ENCODE measurements around the gene TTF1. TPM values are rescaled to one million over a fixed set of nuclear protein-coding genes. Genes with fewer than 3 reads are reported as not detected.

Gene TTF1
- total and polyA plus RNA-seq, 9 donors: 10.1 to 15.3 (median 12.1) TPM

- Histone ChIP-seq H3K9me3 (no peaks in the 10 kb centered on the region), H3K36me3 (no peaks in the 10 kb centered on the region), H3K27ac (no peak overlapping the region), H3K4me3 (no peak overlapping the region), H3K4me1 (ENCODE audit: insufficient read depth) (no peaks in the 10 kb centered on the region), H3K27me3 (no peaks in the 10 kb centered on the region)
- TF ChIP-seq EP300 (IDR thresholded peaks at IDR 0.05) (no peak), CTCF (IDR thresholded peaks at IDR 0.05) (no peak), POLR2A (IDR thresholded peaks at IDR 0.05) (no peak)
- DNase-seq: no peak
- intact Hi-C loops (cut with DNase I): no loop called here
- 51 to 71% (median 64%) methylated on average over 5 of the region's 5 CpGs for WGBS, 3 donors
Observed at GRCh38 chr9:132422574-132422973, 15.9 kb upstream of the TTF1 start.

- no peak overlapping the region for H3K27ac ChIP-seq
- intact Hi-C loops (cut with DNase I): loop anchor here in 3 of 4 donors (10.0 kb wide), 4 partner anchors 64 to 546 kb away; partner anchors contain the start of gene SETX (in 1 of the 3)
- H3K9me3 ChIP-seq: no peaks in the 10 kb centered on the region
- no peak overlapping the region for H3K4me3 ChIP-seq
- H3K36me3 ChIP-seq: no peaks in the 10 kb centered on the region
- no peaks in the 10 kb centered on the region for H3K27me3 ChIP-seq
- no peak for DNase-seq
- TF ChIP-seq POLR2A (IDR thresholded peaks at IDR 0.05) (no peak), EP300 (IDR thresholded peaks at IDR 0.05) (no peak), CTCF (IDR thresholded peaks at IDR 0.05) (no peak)
- H3K4me1 ChIP-seq (ENCODE audit: insufficient read depth): no peaks in the 10 kb centered on the region
- 60 to 70% (median 68%) methylated on average over 5 of the region's 5 CpGs for WGBS, 3 donors
Observed at GRCh38 chr9:132418726-132419363, 12.2 kb upstream of the TTF1 start.

- H3K4me3 ChIP-seq: no peak overlapping the region
- intact Hi-C loops (cut with DNase I): loop anchor here in 3 of 4 donors (10.0 kb wide), 4 partner anchors 60 to 550 kb away; partner anchors contain the start of gene SETX (in 1 of the 3)
- H3K36me3 ChIP-seq: no peaks in the 10 kb centered on the region
- 31 to 44% (median 33%) methylated on average over 12 of the region's 12 CpGs for WGBS, 3 donors
- no peaks in the 10 kb centered on the region for H3K9me3 ChIP-seq
- peaks cover 1% of the 10 kb centered on the region for H3K4me1 ChIP-seq (ENCODE audit: insufficient read depth)
- H3K27me3 ChIP-seq: no peaks in the 10 kb centered on the region
- no peak for TF ChIP-seq CTCF (IDR thresholded peaks at IDR 0.05)
- no peak for TF ChIP-seq POLR2A (IDR thresholded peaks at IDR 0.05)
- TF ChIP-seq EP300 (IDR thresholded peaks at IDR 0.05): no peak
- no peak for DNase-seq
- no peak overlapping the region for H3K27ac ChIP-seq
Observed at GRCh38 chr9:132415181-132415580, 8.5 kb upstream of the TTF1 start.

- Histone ChIP-seq H3K9me3 (no peaks in the 10 kb centered on the region), H3K27ac (no peak overlapping the region), H3K4me1 (ENCODE audit: insufficient read depth) (peaks cover 6% of the 10 kb centered on the region), H3K27me3 (no peaks in the 10 kb centered on the region), H3K36me3 (no peaks in the 10 kb centered on the region), H3K4me3 (no peak overlapping the region)
- TF ChIP-seq EP300 (IDR thresholded peaks at IDR 0.05): no peak
- no peak for TF ChIP-seq CTCF (IDR thresholded peaks at IDR 0.05)
- no peak for TF ChIP-seq POLR2A (IDR thresholded peaks at IDR 0.05)
- DNase-seq: no peak
- 50 to 61% (median 59%) methylated on average over 7 of the region's 7 CpGs for WGBS, 3 donors
- intact Hi-C loops (cut with DNase I): loop anchor here in 3 of 4 donors (10.0 kb wide), 4 partner anchors 60 to 550 kb away; partner anchors contain the start of gene SETX (in 1 of the 3)
Observed at GRCh38 chr9:132414731-132415130, 8.1 kb upstream of the TTF1 start.

Measured in ovary (tissue), 9 donors.